Hepatic stellate cell (primary cell): ENCODE results near the gene RNF208.
"Not testable (repeated sequence)": the region's sequence is repeated elsewhere in the genome, so short reads cannot be mapped to it uniquely, and the experiment has no call there.

ENCODE experiments used
- DNase-seq: peaks from one replicate; pipeline ENCODE4 v3.0.0; 2011; ENCODE audit warnings: low spot score

RNF208 gene, protein sequence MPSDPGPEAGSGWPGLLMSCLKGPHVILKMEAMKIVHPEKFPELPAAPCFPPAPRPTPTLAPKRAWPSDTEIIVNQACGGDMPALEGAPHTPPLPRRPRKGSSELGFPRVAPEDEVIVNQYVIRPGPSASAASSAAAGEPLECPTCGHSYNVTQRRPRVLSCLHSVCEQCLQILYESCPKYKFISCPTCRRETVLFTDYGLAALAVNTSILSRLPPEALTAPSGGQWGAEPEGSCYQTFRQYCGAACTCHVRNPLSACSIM

DNA sequence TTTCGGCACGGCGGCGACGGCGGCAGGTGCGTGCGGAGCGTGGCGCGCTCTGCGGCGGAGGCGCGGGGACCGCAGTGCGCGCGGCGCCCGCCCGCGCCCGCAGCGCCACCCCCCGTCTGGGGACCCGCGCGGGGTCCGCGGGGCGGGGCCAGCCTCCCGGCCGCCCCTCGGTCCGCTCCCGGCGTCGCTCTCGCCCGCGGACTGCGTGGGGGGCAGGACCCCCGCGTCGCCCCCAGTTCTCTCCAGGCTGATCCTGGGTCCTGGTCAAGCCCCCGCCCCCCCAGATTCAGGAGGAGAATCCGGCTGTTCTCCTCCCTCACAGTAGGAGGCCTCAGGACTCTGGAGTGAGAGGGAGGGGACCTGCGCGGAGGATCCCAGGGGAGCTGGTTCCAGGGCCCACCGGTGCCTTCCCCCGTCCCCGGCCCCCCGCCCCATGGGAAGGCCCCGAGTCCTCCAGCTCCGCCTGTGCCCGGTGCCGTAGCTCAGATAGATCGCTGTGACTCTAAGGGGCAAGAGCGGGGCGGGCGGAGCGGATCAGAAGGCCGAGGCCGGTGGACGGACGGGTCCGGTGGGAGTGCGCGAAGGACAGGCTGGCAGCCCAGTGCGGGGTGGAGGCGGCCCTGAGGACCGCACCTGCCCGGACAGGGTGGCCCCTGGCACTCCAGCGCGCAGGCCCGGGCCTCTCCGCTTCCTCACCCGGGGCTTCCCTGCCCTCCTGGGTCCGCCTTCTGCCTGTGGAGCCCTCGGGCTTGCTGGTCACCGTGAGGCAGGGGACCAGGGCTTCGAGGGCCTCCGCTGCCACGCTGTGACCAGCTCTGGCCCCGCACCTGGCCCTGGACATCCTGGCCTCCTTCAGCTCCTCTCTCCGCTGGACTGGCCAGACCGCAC is at the start of gene RNF208:
Gene RNF208, minus strand, starts transcription at position 51 of the 888 bp plus-strand sequence. CDS start 1,028 bp downstream, outside the sequence.
- DNase-seq = no peak

DNA sequence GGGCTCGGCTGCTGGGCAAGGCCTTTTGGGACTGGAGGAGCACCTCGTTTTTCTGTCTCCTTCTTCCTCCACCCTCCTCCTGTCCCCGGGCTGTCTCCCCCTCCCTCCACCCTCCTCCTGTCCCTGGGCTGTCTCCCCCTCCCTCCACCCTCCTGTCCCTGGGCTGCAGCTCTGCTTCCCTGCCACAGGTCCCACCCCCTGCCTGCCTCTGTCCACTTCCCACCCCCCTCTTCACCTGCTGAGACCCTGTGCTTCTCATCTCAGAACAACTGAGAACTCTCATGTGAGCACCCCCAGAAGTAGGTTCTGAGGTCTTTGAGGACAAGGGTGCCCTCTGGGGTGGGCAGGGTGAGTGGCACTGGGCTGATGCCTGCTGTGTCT is 49.6 kb upstream of the RNF208 start:
- DNase-seq = no peak

DNA sequence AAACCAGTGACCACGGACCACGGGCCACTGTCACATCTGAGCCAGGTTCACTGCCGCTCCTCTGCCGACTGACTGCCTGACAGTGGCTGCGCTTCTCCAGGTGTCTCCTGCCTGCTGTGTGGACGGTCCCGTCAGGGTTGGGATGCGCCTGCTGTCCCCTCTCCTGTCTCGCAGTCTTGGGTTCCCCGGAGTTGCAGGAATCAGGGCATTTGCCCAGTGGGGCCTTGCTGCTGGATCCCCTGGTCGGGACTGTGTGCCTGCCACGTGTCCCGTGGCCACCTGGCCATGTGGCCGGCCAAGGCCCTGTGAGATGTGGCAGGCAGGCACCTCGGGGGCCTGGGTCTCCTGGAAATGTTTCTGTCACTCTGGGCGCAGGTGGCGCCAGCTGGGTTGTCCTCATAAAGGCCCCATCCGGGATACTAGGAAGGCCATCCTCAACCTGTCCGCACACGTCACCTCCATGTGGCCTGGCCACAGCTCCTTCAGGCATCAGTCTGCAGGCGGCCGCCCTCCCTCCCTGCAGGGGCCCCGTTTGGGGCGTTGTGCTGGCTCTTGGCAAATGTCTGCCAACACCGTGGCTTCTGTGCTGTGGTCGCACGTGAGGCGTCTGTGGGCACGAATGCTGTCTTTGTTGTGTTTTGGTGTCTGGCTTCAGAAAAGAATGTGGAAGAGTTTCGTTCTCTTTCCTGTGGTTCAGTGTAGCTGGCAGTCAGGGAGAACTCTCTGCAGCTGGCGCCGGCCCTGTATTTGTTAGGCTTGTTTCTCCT is 49.1 kb upstream of the RNF208 start:
- DNase-seq = no peak

DNA sequence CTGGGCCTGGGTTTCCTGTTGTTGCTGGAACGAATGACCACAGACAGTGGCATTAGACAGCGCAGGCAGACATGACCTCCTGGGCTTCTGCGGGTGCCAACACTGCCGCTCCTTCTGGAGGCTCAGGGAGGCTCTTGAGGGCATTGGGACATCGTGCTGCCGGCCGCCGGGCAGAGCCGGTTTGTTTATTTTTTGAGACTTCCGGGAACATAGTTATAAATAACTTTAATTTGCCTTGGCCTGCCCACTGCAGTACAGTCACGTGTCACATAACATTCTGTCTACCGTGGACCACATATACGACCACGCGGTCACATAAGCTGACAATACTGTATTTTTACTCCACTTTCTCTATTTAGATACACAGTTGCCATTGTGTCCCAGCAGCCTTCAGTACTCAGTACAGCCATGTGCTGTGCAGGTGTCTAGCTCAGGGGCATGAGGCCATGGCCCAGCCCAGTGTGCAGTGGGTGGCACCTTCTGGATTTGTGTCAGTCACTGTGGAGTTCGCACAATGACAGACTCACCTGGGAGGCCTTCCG is 47.3 kb upstream of the RNF208 start:
- peak; percentile 89 for DNase-seq

DNA sequence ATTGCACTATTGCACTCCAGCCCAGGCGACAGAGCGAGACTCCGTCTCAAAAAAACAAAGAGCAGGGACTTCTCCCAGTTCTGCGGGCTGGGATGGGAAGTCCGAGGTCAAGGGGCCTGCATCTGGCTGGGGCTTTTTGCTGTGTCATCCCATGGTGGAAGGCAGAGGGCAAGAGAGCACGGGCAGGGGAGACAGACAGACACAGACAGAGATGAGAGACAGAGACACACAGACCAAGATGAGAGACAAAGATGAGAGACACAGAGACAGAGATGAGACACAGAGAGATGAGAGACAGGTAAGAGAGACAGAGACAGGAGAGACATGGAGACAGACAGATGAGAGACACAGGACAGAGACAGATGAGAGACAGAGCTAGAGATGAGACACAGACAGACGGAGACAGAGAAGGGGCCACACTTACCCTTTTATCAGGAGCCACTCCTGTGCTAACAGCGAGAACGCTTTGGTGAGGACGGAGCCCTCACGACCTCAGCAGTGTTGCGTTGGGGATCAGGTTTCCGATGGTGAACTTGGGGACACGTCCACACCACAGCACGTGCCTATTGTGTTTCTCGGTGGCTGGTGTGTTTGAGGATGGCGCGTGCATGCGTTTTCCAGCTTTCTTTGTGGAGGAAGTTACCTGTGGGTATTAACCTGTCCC is 46.6 kb upstream of the RNF208 start:
- DNase-seq = no peak

DNA sequence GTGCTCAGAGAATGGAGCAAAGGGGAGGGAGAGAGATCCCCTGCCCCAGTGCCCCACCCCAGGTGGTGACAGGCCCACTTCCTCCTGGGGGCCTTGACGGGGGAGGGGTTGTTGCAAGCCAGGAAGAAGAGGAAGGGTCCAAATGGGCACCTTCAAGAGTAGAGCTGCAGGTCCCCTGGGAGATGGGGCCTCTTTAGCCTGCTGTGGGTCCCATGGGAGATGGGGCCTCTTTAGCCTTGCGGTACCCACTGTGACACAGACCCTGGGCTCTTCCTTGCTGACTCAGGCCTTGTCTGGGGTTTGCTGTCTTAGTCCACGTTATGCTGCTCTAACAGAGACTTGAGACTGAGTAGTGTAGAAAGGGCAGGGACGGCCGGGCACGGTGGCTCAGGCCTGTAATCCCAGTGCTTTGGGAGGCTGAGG is 45.9 kb upstream of the RNF208 start:
- peak; percentile 86 for DNase-seq

DNA sequence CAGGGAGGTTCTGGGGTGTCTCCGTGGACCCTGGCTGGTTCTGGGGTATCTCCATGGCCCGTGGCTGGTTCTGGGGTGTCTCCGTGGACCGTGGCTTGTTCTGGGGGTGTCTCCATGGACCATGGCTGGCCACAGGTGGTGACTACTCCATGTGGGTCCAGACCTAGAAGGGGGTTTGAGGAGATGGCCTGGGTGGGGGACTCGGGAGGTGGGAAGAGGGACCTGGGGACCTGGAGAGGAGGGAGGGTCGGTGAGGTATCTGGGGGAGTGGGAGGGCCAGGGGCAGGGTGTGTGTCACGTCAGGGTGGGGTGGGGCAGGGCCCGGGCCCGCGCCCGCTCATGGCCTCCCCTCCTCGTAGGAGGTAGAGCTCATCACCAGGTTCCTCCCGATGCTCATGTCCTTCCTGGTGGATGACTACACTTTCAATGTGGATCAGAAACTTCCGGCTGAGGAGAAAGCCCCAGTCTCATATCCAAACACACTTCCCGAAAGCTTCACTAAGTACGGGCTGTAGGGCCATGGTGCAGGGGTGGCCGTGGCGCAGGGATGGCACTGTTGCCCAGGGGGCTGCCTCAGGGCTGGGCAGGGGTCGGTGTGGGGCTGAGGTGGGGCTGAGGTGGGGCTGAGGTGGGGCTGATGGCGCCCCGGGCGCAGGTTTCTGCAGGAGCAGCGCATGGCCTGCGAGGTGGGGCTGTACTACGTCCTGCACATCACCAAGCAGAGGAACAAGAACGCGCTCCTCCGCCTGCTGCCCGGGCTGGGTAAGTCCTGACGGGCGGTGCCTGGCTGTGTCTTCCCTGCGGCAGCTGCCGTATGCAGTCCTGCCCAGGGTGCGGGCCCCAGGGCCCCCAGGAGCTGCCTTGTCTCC is 44.8 kb upstream of the RNF208 start:
- no peak for DNase-seq

DNA sequence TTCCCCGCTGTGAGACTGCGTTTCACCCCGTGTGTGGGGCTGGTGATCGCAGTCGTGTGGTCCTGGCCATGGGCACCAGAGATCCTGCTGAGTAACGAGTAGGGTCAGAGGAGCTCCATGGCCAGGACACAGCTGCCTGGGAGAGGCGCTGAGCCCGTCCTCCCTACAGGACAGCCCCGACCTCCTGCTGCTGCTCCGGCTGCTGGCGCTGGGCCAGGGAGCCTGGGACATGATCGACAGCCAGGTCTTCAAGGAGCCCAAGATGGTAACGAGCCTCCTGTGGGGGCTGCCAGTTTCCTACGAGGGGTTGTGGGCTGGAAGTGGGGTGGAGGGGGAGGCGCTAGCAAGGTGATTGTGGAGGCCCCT is 44.1 kb upstream of the RNF208 start:
- no peak for DNase-seq

DNA sequence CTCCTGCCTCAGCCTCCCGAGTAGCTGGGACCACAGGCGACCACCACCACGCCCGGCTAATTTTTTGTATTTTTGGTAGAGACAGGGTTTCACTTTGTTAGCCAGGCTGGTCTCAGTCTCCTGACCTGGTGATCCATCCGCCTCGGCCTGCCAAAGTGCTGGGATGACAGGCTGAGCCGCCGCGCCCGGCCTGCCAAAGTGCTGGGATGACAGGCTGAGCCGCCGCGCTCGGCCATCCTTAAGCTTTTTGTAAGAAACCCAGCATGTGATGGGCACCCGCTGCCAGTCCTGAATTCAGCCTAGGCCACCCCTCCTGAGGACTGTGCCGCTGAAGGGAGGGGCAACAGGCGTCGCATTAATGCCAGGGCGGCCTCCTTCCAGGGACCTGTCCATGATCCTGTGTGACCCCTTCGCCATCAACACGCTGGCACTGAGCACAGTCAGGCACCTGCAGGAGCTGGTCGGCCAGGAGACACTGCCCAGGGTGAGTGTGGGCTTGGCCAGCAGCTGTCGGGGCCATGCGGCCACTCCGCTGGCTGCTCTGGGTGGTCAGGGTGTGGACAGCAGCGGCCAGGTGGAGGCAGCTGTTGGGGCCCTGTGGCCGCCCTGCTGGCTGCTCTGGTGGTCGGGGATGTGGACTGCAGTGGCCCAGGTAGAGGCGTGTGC is 43.6 kb upstream of the RNF208 start:
- DNase-seq = no peak

DNA sequence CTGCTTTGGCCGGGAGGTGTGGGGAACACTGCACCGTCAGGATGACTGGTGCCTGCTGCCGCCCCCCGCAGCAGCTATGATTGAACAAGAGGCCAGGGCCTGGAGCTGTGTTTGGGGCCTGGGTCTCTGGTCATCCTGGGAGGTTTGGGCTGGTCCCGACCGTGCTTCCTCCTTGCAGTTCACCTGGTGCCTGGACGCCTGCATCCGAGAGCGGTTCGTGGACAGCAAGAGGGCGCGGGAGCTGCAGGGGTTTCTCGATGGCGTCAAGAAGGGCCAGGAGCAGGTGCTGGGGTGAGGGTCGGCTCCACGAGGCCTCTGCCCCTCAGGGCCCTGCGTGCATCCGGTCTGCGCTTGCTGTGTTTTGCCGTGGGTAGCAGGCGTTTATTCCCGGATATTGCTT is 42.0 kb upstream of the RNF208 start:
- DNase-seq = no peak

DNA sequence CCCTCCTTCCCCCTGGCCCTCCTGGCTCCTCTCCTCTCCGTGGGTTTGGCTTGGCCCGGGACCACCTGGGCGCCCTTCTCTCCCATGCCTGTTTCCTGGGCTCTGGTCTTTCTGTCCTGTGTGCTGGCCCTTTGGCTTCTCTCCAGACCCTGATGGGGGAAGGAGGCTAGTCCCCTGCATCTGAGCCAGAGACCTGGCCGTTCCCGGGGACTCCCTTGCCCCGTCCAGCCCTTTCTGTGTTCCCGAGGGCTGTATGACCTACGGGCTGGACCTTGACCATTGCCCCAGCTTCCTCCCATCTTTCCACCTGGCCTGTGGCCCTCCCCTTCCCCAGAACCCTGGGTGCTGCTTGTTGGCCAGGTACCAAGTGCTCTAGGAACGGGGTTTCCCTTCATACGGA is 41.5 kb upstream of the RNF208 start:
- DNase-seq = no peak

DNA sequence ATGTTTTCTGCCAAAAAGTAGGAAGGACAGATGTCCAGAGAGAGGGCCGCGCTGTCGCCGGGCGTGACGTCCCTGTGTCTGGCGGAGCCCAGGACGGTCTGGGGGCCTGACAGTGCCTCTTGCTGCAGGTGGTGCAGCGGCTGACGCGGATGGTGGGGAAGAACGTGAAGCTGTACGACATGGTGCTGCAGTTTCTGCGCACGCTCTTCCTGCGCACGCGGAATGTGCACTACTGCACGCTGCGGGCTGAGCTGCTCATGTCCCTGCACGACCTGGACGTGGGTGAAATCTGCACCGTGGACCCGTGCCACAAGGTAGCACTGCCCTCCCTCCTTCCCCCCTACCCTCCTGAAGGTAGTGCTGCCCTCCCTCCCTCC is 40.9 kb upstream of the RNF208 start:
- no peak for DNase-seq

DNA sequence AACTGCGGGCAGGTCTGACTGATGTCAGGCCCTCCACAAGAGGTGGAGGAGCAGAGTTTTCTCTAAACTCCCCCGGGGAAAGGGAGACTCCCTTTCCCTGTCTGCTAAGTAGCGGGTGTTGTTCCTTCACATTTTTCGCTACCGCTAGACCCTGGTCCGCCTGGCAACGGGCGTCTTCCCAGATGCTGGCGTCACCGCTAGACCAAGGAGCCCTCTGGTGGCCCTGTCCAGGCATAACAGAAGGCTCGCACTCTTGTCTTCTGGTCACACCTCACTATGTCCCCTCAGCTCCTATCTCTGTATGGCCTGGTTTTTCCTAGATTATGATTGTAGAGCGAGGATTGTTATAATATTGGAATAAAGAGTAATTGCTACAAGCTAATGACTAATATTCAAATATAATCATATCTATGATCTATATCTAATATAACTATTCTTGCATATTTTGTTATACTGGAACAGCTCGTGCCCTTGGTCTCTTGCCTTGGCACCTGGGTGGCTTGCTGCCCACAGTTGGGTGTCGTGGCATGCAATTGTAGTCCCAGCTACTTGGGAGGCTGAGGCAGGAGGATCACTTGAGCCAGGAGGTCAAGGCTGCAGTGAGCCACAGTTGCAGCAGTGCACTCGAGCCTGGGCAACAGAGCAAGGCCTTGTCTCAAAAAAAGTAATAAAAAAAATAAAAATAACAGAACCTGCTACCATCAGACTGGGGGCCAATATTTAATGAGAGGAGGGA is 40.3 kb upstream of the RNF208 start:
- DNase-seq = not testable (repeated sequence)

DNA sequence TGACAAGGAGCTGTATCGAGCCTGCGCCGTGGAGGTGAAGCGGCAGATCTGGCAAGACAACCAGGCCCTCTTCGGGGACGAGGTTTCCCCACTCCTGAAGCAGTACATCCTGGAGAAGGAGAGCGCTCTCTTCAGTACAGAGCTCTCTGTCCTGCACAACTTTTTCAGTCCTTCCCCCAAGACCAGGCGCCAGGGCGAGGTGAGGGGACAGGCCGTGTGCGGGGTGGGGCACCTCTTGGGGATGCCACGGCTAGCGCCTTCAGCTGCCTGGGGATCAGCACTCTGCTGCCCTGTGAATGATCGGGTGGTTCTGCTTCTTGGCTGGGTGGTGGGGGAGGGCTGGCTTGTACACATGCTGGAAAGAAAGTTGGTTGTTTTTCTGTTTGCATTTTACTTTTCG is 34.8 kb upstream of the RNF208 start:
- no peak for DNase-seq

DNA sequence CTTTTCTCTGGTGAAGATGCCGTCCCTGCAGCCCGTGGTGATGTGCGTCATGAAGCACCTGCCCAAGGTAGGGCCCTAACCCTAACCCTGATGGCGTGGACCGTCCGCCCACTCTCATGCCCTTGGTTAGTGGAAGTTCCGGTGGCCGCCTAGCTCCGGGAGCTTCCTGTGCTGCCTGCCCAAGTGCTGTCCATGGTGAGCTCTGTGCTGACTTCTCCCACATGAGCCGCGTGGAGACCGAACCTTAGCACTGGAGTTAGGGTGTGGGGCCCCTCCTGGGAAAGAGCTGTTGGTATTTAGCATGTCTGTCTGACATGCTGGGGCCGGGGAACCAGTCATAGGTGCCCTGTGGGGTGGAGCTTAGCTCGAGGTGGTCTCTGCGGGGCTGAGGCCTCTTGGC is 34.3 kb upstream of the RNF208 start:
- no peak for DNase-seq

DNA sequence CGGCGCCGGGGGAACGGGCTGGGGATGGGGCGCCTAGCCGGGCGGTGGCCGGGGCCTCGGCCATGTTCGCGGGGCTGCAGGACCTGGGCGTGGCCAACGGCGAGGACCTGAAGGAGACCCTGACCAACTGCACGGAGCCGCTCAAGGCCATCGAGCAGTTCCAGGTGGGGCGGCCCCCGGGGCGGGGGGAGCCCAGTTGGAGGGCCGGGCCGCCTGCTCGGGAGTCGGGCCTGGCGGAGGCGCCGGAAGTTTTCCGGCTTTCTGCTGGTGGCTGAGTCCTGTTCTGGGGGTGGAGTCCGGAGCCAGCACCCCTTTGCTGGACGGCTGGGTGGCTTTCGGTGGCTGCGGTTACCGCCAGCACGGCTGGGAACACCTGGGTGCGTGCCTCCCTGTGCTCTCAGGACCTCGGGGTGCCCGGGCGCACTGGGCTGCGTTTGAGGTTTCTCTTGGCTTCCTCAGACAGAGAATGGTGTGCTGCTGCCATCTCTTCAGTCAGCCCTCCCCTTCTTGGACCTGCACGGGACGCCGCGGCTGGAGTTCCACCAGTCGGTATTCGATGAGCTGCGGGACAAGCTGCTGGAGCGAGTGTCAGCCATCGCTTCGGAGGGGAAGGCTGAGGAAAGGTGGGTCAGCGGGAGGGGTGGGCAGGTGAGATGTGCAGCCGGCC is 33.5 kb upstream of the RNF208 start:
- peak; percentile 61 for DNase-seq

DNA sequence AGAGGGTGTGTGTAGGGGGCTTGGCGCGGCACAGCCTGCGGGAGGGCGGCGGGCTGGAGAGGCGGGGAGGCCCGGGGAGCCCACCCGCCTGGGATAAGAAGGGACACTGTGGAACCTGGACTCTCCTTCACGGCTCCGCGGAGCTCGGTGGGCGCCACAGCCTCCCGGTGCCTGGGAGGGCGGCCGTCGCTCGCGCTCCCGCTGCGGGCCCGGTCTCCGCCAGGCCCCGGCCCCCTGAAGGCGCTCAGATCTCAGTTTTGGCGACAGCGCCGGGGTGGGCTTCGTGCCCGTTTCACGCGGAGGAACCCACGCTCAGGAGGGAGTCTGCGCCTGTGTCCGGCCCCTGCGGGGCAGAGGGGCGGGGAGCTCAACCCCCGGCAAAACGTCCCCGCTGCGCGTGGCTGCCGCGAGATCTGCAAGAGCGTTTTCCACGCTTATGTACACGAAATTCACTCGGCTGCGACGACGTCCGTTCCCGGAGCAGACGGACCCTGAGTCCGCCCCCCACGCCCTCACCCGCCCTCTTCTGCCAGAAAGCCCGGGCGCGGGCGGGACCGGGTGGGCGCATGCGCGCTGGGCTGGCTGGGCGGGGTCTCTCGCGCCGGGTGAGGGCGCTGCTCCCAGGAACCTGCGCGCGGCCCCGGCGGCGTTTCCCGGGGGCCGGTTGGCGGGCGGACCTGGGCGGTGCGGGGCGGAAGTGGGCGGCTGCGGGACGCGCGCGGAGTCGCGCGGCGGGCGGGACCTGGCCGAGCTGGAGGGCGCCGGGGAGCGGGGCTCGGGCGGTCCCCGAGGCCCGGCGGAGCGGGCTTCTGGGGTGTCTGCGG is 32.8 kb upstream of the RNF208 start, which contains the start of gene NELFB:
Gene NELFB, plus strand, starts transcription at position 704 of the 824 bp plus-strand sequence.
- peak; percentile 99 for DNase-seq
